NCI-H446 (cell line): ENCODE data around the gene AP2B1.

ENCODE experiments used
- DNase-seq, 2 experiments: peaks; one replicate each; lab custom pipeline; 2025; lab: John Stamatoyannopoulos, UW

AP2B1 gene

GRCh38 chr17:35630530-35631148, 43.5 kb downstream of the AP2B1 start:
- DNase-seq, result no peak

- peak in 1 of 2 experiments; percentile 13 for DNase-seq
Observed at GRCh38 chr17:35641032-35641431, 53.9 kb downstream of the AP2B1 start.

- no peak for DNase-seq
Observed at GRCh38 chr17:35645923-35646322, 58.8 kb downstream of the AP2B1 start.

- no peak for DNase-seq
Observed at GRCh38 chr17:35651467-35651866, 64.3 kb downstream of the AP2B1 start.

GRCh38 chr17:35653619-35654361, 66.7 kb downstream of the AP2B1 start:
- DNase-seq, result no peak

GRCh38 chr17:35655303-35655702, 68.2 kb downstream of the AP2B1 start:
- DNase-seq, result no peak

- no peak for DNase-seq
Observed at GRCh38 chr17:35660902-35661301, 73.8 kb downstream of the AP2B1 start.

GRCh38 chr17:35664685-35665084, 77.6 kb downstream of the AP2B1 start:
- no peak for DNase-seq

- no peak for DNase-seq
Observed at GRCh38 chr17:35665662-35666061, 78.5 kb downstream of the AP2B1 start.

GRCh38 chr17:35666070-35666469, 78.9 kb downstream of the AP2B1 start:
- DNase-seq, result no peak

GRCh38 chr17:35666967-35667532, 79.9 kb downstream of the AP2B1 start:
- no peak for DNase-seq

GRCh38 chr17:35668802-35669201, 81.7 kb downstream of the AP2B1 start:
- DNase-seq, result no peak

- no peak for DNase-seq
Observed at GRCh38 chr17:35674552-35674951, 87.4 kb downstream of the AP2B1 start.

GRCh38 chr17:35676441-35676840, 89.3 kb downstream of the AP2B1 start:
- DNase-seq, result no peak

GRCh38 chr17:35679007-35679682, 92.0 kb downstream of the AP2B1 start:
- DNase-seq, result no peak

GRCh38 chr17:35683591-35683990, 96.5 kb downstream of the AP2B1 start:
- DNase-seq, result no peak

- peak in 1 of 2 experiments; percentile 25 for DNase-seq
Observed at GRCh38 chr17:35684055-35684802, 97.1 kb downstream of the AP2B1 start.

GRCh38 chr17:35692512-35693210, 105.5 kb downstream of the AP2B1 start:
- no peak for DNase-seq

GRCh38 chr17:35693662-35694061, 106.5 kb downstream of the AP2B1 start:
- no peak for DNase-seq

- no peak for DNase-seq
Observed at GRCh38 chr17:35694906-35695305, 107.8 kb downstream of the AP2B1 start.

- no peak for DNase-seq
Observed at GRCh38 chr17:35695613-35696012, 108.5 kb downstream of the AP2B1 start.
